HG02642 (cell line): ENCODE measurements around the gene VN1R4.
"Not testable (repeated sequence)": the region's sequence is repeated elsewhere in the genome, so short reads cannot be mapped to it uniquely, and the experiment has no call there.

Source experiments
- ATAC-seq: cut with Tn5 transposase; IDR thresholded peaks from one replicate; pipeline ENCODE4 v1.9.1; 2021; ENCODE audit warnings: mild to moderate bottlenecking; ENCODE audit not compliant: unreplicated experiment, poor library complexity

The VN1R4 gene

GRCh38 chr19:53267623-53268022, at the start of gene VN1R4:
VN1R4 (minus strand) TSS chr19:53267723; CDS start chr19:53267665, 58 bp downstream.
- not testable (repeated sequence) for ATAC-seq

- ATAC-seq, result no peak
Observed at GRCh38 chr19:53311897-53312296, 44.4 kb upstream of the VN1R4 start.

DNA sequence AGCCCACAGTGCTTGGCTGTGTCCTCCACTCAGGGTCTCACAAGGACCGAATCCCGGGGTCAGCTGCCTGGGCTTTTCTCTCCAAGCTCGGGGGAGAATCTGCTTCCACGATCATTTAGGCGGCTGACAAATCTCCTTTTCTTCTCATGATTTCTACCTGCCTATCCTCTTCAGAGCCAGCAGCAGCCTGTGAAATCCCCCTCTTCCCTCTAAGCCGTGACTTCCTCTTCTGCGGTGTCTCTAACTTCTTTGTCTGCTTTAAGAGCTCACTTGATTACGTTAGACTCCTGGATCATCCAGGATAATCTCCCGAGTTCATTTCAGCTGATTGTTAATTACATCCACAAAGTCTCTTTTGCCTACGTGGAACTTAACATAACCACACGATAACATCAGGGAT, 43.5 kb upstream of the VN1R4 start:
- no peak for ATAC-seq

DNA sequence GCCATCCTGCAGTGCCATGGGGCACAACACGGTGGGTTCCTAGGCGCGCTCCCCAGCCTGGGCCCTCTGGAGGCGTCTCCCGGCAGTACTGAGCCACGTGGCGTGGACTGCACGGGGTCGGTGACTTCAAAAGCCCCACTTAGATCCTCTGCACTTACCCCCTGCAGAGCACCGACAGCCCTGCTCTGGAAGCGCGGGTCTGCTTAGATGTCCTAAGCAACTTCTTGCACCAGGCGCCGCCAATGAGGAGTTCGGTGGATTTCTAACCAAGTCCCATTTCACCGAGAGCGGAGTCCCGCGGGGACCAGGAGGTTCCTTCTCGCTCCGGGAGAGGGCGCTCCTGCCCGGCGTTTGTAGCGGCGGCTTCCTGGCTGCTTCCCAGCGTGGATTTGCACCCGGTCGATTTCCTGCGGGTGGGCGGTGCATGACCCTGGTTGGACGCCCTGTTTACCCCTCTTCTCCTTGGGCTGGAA, 40.9 kb upstream of the VN1R4 start:
- ATAC-seq, result no peak

DNA sequence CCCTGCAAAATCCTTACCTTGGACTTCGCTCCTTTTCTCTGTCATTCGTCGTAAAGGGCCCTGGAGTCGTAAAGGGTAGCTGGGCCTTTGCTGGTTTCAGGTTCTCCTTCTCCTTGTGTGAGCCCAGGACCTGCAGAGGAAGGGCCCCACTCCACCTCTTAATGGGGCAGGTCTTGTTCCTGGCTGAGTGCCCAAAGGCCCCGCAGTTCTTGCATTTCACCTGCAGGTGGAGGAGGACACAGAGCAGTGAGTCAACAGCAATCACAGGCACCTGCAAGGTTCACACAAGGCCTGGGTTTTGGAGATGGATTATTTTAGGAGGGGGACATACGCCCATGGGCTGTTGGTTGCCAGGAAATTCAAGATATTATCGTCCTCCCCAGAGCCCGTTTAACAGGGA, 33.8 kb upstream of the VN1R4 start:
- ATAC-seq, result not testable (repeated sequence)

DNA sequence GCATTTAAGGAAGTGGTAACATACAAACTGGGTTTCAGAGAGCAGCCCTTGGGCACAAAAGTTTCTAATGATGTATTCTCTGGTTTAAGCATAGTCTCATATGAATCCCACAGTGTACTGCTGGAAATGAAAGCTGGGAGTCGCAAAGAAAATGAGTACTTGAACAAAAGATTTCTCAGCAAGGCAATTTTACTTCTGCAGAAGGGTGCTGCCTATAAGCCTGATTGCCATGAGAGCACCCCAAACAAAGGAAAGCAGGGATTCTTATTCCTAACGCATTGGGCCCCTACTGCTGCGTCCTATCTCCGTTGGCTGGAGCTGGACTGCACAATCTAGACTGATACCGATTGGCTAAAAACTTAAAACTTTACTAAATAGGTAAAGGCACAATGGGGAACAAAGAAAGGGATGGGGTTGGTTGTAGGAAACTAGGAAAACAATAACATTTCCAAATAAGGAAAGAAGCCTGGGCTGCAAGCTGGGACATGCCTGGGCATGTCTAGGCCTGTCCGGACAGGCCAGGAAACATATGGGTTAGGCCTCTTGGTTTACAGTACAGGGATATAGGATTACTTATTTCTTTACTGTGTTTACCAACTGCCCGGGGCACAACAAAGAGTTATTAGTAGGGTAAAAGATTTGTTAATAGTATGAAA, 27.4 kb upstream of the VN1R4 start:
- ATAC-seq, result no peak

DNA sequence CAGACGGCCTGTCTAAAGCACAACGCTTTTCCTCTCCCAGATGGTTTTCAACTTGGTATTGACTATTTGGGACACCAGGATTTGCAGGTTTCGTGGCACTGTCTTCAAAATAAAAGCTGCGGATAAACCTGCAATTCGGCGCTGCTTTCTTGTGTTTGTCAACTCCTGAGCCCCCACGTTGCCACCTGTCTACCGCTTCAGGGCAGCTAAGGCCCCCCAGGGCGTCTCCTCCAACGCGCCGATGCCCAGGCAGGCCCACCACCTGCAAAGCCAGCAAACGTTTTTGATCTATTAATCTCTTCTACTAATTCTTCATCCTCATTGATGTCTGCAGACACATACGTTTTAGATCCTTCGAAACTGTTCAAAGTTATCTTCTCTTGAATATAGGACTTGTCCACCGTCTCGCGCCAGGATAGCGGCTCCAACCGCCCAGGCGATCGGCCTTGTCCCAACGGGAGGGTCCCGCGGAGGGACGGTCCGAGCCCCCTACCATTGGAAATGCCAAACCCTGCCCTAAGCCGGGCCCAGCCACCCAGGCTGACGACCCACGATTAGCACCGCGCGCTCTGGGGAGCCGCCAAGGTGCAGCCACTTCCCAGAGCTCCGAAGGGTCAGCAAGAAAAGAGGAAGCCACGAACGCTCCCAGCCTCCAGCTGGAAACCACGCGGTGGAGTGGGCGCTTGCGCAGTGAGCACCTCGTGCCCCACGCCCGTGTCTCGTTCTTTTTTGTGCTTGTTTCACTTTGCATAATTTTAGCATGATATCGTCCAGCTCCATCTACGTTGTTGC, 23.4 kb upstream of the VN1R4 start:
- no peak for ATAC-seq

DNA sequence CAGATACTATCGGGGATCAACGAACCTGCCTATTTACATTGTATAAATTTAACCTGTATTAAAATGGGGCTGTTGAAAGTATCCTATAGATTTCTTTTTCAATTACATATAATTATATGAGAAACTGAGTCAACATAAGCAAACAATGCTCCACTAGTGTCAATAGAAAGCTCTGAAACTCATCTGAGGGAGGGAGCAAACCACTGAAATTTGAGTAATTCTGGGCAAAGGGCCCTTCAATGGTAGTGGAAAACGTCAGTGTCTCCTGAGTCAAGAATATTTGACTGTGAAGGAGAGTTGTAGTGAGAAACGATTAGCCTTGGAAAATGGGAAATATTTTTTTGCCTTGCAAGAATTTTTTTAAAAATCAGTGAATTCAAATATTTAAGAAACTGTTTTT, 17.6 kb upstream of the VN1R4 start:
- ATAC-seq, result no peak

GRCh38 chr19:53281947-53282346, 14.4 kb upstream of the VN1R4 start:
- ATAC-seq, result not testable (repeated sequence)

DNA sequence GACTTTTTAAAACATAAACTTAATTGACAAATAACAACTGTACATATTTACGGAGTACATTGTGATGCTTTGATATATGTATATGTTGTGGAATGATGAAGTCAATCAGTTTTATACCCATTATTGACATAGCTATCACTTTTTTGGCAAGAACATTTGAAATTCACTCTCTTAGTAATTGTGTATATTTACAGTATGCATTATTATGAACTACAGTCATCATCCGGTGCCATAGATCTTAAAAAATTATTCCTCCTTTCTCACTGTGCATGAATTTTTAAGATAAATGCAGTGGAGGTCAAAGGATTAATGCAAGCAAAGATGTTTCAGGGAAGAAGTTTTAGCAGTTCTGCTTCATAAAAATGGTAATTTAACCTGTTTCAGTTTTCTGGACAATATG, 8.0 kb upstream of the VN1R4 start:
- ATAC-seq, result no peak

- no peak for ATAC-seq
Observed at GRCh38 chr19:53272044-53272443, 4.5 kb upstream of the VN1R4 start.

DNA sequence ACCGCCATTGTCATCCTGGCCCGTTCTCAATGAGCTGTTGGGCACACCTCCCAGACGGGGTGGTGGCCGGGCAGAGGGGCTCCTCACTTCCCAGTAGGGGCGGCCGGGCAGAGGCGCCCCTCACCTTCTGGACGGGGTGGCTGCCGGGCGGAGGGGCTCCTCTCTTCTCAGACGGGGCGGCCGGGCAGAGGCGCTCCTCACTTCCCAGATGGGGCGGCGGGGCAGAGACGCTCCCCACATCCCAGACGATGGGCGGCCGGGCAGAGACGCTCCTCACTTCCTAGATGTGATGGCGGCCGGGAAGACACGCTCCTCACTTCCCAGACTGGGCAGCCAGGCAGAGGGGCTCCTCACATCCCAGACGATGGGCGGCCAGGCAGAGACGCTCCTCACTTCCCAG, 2.3 kb upstream of the VN1R4 start:
- ATAC-seq, result not testable (repeated sequence)

- not testable (repeated sequence) for ATAC-seq
Observed at GRCh38 chr19:53257715-53258342, 9.7 kb downstream of the VN1R4 start, which contains the start of gene VN1R2. VN1R2 (plus strand) TSS chr19:53258292; CDS start chr19:53258376, 84 bp downstream.

DNA sequence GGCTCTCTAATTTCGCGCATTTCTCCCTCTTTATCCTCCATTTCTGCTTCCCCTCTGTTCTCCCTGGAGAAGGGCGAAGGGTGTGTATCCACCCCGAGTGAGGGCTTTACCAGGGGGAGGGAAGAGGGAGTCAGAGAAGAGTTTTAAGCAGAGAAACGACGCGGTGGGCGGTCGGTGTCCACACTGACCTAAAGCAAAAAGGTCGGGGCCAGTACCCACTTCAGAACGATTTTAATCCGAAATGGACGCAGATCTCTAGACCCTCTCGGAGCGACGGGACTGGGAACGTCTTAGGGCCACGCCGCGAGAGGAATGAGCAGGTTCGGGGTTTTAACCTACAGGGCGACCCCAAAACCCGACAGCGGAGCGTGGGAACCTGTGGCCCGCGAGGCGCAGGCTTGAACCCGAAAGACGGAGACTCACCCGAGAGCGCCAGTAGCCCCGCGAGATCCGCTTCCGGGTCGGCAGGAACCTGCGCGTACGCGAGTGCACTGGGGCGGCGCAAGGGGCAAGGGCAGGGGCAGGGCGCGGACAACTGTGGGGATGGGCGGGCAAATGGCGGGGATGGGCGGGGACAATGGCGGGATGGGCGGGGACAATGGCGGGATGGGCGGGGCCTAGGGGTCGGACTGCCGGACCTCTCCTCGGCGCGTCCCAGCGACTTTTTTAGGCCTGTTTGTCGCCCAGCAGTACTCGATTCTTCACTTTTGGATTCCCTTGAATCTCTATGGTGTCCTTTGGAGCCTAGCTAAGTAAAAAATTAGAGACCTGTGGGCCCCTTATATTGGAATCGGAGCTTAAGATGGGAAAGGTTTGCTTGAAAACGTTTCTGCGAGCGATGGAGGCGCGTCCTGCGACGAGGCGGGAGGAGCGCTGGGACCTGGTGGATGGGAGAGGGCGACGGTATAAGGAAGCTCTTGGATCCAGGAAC, 12.8 kb downstream of the VN1R4 start, which contains the start of gene ZNF677:
ZNF677 (minus strand) TSS at position 463 of the 931 bp plus-strand sequence. CDS start 3,323 bp downstream, outside the sequence.
- no peak for ATAC-seq

DNA sequence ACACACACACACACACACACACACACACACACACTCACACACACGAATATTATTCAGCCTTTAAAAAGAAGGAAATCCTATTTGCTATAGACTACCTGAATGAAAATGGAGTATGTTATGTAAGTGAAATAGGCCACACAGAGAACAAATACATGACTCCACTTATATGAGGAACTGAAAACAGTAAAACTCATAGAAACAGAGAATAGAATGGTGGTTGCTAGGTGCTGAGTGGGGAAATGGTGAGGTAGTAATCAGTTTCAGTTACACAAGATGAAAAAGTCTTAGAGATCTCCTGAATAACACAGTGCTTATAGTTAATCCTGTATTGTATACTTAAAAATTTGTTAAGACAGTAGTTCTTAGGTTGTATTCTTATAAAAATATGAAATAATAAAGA, 21.0 kb downstream of the VN1R4 start:
- no peak for ATAC-seq

- ATAC-seq, result no peak
Observed at GRCh38 chr19:53237114-53237777, 30.3 kb downstream of the VN1R4 start.

- ATAC-seq, result no peak
Observed at GRCh38 chr19:53224606-53225005, 42.9 kb downstream of the VN1R4 start.

DNA sequence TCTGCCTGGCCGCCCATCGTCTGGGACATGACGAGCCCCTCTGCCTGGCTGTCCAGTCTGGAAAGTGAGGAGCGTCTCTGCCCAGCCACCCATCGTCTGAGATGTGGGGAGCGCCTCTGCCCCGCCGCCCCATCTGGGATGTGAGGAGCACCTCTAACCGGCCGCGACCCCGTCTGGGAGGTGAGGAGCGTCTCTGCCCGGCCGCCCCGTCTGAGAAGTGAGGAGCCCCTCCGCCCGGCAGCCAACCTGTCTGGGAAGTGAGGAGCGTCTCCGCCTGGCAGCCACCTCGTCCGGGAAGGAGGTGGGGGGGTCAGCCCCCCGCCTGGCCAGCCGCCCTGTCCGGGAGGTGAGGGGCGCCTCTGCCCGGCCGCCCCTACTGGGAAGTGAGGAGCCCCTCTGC, 44.8 kb downstream of the VN1R4 start:
- not testable (repeated sequence) for ATAC-seq
